HEK293T (cell line): Measurements from ENCODE around the gene FOXA3.
A peak's percentile ranks its signal among the peaks of the same experiment; 100 is the strongest.

Source experiments
- CTCF ChIA-PET: fragments of 350-600 bp; formaldehyde crosslinking; extraction: SDS; loops from one replicate; lab custom pipeline; 2021; ENCODE audit warnings: antibody characterized with exemption, inconsistent platforms; lab: Yijun Ruan, JAX
- POLR2A ChIA-PET: fragments of 350-600 bp; formaldehyde crosslinking; extraction: SDS; loops from one replicate; lab custom pipeline; 2020; ENCODE audit warnings: antibody characterized with exemption, inconsistent platforms; lab: Yijun Ruan, JAX
- DNase-seq: peaks from one replicate; pipeline ENCODE4 v3.0.0; 2012; ENCODE audit warnings: mixed read lengths; ENCODE audit errors: extremely low spot score
- ARNT ChIP-seq: fragments of 450-650 bp; IDR thresholded peaks from 2 replicates; pipeline ENCODE4 v1.6.1; 2017; ENCODE audit warnings: mild to moderate bottlenecking
- BHLHE40 ChIP-seq: fragments of 450-650 bp; IDR thresholded peaks from 2 replicates; pipeline ENCODE4 v1.6.1; 2016; ENCODE audit warnings: mild to moderate bottlenecking, moderate library complexity, borderline replicate concordance
- CTBP1 ChIP-seq: fragments of 450-650 bp; IDR thresholded peaks from 2 replicates; pipeline ENCODE4 v1.6.1; 2016; ENCODE audit warnings: borderline replicate concordance
- ELF4 ChIP-seq: fragments of 450-650 bp; IDR thresholded peaks from 2 replicates; pipeline ENCODE4 v1.6.1; 2017; ENCODE audit warnings: antibody characterized with exemption
- FOXA1 ChIP-seq: fragments of 450-650 bp; IDR thresholded peaks from 2 replicates; pipeline ENCODE4 v1.6.1; 2016; ENCODE audit warnings: mild to moderate bottlenecking
- FOXK2 ChIP-seq: fragments of 450-650 bp; IDR thresholded peaks from 2 replicates; pipeline ENCODE4 v1.6.1; 2016; ENCODE audit warnings: mild to moderate bottlenecking
- FOXM1 ChIP-seq: fragments of 450-650 bp; IDR thresholded peaks from 2 replicates; pipeline ENCODE4 v1.6.1; 2017; ENCODE audit warnings: mild to moderate bottlenecking, borderline replicate concordance
- HDGF ChIP-seq: fragments of 450-650 bp; IDR thresholded peaks from 2 replicates; pipeline ENCODE4 v1.6.1; 2017; ENCODE audit warnings: antibody characterized with exemption, borderline replicate concordance
- L3MBTL2 ChIP-seq: fragments of 450-650 bp; conservative IDR thresholded peaks from 2 replicates; pipeline ENCODE4 v1.6.1; 2016; ENCODE audit warnings: mild to moderate bottlenecking
- LEF1 ChIP-seq: fragments of 450-650 bp; IDR thresholded peaks from 2 replicates; pipeline ENCODE4 v1.6.1; 2017; ENCODE audit warnings: mild to moderate bottlenecking, borderline replicate concordance
- NFRKB ChIP-seq: fragments of 450-650 bp; IDR thresholded peaks from 2 replicates; pipeline ENCODE4 v1.6.1; 2016; ENCODE audit warnings: mild to moderate bottlenecking, moderate library complexity
- SP1 ChIP-seq: fragments of 450-650 bp; IDR thresholded peaks from 2 replicates; pipeline ENCODE4 v1.6.1; 2017
- SUZ12 ChIP-seq: fragments of 450-650 bp; IDR thresholded peaks from 2 replicates; pipeline ENCODE4 v1.6.1; 2016; ENCODE audit warnings: mild to moderate bottlenecking
- TARDBP ChIP-seq: fragments of 450-650 bp; IDR thresholded peaks from 2 replicates; pipeline ENCODE4 v1.6.1; 2016
- ZNF384 ChIP-seq: fragments of 450-650 bp; IDR thresholded peaks from 2 replicates; pipeline ENCODE4 v1.6.1; 2016
- TF ChIP-seq, protein P1 (sequence below): fragments of 450-650 bp; IDR thresholded peaks from 2 replicates; pipeline ENCODE4 v1.6.1; 2016

FOXA3 gene

DNA sequence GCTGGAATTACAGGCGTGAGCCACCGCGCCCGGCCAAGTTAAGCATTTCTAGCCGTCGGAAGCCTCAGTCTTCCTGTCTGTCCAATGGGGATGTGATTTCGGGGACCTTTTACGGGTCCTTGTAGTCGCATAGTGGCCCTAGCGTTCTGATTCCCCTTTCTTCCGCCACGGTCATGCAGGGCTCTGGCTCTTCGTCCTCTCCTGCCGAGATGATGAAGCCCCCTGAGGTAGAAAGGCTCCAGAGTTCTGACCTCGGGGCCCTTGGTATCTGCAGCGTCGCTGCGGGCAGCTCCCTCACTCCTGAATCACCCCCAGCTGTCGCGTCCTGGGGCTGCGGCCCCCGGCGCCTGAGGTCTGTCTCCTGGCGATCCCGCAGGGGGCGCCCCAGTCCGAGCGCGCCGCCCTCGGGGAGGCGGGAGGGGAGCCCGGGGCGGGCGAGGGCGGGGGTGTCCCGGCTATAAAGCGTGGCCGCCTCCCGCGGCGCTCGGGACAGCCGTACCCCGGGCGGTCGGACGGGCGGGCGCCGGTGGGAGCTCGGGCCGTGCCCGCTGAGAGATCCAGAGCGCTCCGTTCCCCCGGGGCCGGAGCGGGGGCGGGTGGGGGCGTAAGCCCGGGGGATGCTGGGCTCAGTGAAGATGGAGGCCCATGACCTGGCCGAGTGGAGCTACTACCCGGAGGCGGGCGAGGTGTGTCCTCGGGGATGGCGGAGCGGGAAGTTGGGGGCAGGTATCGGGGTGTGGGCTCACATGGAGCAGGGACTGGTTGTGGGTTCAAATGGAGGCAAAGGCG is at the start of gene FOXA3:
Gene FOXA3 (plus strand): TSS at position 487 of the 789 bp plus-strand sequence. CDS start 131 bp downstream, at position 618.
- peak; percentile 71 for DNase-seq
- TF ChIP-seq ELF4 = no peak
- no peak for TF ChIP-seq HDGF
- TF ChIP-seq SUZ12 = no peak
- TF ChIP-seq FOXM1 = 0 out of 2 replicates have a peak, but pooled peaks have one; percentile 30
- ChIA-PET CTCF (interaction anchor here (0.5 to 1.8 kb wide), 6 partner anchors 19 to 227 kb away, joined by 3 to 7 read pairs (median 3); no protein-coding TSS in a partner anchor), POLR2A (interaction anchor here (0.6 to 2.9 kb wide), 23 partner anchors 9 to 171 kb away, joined by 3 to 30 read pairs (median 6); partner anchors contain the start of genes CCDC61, IRF2BP1, MYPOP and QPCTL)

DNA sequence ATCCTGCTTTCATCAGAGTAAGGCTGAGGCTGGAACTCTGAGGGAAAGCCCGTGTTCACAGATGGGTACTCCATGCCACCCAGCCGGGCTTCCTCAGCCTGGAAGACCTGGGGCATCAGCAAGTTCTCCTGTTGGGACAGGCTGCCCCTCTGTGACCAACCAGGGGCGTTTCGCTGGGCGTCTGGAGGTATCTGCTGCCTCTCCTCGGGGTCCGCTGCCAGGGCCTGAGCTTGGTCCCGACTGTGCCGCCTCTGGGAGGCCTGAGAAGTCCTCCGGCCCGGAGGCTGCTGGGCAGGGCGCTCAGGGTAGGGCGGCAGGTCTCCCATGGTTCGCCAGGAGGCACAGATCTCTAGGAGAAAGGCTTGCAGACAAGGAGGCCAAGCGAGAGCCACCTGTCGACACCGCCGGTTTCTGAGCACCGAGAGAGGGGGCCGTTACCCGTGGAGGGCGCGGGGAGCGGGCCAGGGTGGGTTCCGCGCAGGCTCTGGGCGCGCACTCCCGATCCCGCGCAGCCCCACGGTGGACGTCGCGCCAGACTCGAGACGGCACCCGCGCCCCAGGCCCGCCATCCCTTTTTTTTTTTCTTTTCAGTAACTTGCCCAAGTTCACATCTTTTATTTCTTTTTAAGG is 49.2 kb upstream of the FOXA3 start, which contains the start of gene RSPH6A:
Gene RSPH6A (minus strand): TSS at position 458 of the 630 bp plus-strand sequence. CDS start 132 bp downstream, at position 326.
- DNase-seq = no peak
- ChIA-PET POLR2A (no interaction called here), CTCF (no interaction called here)
- TF ChIP-seq FOXM1 (no peak), ARNT (no peak), ZNF384 (no peak), SP1 (no peak), SUZ12 (no peak), LEF1 (no peak), NFRKB (no peak), ELF4 (no peak), FOXA1 (no peak), L3MBTL2 (no peak), TARDBP (no peak)
- TF ChIP-seq, protein P1, sequence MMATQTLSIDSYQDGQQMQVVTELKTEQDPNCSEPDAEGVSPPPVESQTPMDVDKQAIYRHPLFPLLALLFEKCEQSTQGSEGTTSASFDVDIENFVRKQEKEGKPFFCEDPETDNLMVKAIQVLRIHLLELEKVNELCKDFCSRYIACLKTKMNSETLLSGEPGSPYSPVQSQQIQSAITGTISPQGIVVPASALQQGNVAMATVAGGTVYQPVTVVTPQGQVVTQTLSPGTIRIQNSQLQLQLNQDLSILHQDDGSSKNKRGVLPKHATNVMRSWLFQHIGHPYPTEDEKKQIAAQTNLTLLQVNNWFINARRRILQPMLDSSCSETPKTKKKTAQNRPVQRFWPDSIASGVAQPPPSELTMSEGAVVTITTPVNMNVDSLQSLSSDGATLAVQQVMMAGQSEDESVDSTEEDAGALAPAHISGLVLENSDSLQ = no peak

GRCh38 chr19:45815481-45816216 is 48.5 kb upstream of the FOXA3 start:
- no peak for TF ChIP-seq CTBP1
- TF ChIP-seq ELF4 = no peak
- no peak for TF ChIP-seq FOXK2
- TF ChIP-seq BHLHE40 = no peak
- TF ChIP-seq NFRKB = no peak
- TF ChIP-seq TARDBP = no peak
- no peak for TF ChIP-seq SP1
- TF ChIP-seq ARNT = no peak
- no peak for TF ChIP-seq L3MBTL2
- ChIA-PET CTCF (interaction anchor here (1.5 kb wide), 1 partner anchor 46 kb away, joined by 5 read pairs; the partner anchor contains the start of gene SIX5), POLR2A (no interaction called here)
- no peak for DNase-seq

DNA sequence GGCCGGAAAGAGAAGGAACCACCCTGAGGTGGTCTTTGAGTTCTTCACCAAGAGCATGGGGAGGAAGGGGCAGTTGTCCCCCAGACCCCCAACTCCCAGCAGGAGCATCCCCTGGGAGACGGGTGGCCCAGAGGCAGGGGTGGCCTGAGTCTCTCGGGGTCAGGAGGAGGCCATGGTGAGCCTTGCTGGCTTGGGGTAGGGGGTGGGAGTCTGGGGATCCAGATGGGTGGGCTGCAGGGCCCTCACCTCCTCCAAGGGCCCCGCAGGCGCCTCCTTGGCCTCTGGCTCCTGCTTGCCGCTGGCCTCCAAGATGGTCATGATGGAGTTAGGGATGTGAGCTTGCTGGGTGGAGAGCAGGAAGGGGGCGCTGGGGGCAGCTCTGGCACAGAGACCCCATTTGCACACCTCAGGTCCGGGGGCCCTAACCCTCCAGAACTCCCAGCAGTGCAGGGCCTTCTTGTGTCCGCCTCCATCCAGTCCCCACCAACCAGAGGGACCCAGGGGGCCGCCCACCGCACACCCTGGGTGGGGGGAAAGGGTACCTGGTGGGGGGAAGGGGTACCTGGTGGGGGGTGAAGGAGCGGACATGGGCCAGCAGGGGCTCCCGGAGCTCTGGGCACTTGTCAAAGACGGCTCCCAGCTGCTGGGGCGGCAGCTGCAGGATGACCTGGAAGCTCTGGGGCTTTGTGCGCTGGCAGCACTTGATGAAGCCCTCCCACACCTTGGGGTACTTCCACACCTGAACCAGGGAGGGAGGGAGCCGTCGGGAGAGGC is 47.7 kb upstream of the FOXA3 start:
- ChIA-PET CTCF (interaction anchor here (0.5 to 1.8 kb wide), 20 partner anchors 8 to 273 kb away, joined by 3 to 7 read pairs (median 4); partner anchors contain the start of gene SIX5), POLR2A (interaction anchor here (0.9 to 1.0 kb wide), 2 partner anchors 47 kb away, joined by 4 to 5 read pairs; partner anchors contain the start of genes SIX5 and SYMPK)
- TF ChIP-seq FOXK2 = no peak
- TF ChIP-seq BHLHE40 = no peak
- no peak for TF ChIP-seq FOXA1
- TF ChIP-seq, protein P1 = no peak
- no peak for TF ChIP-seq LEF1
- TF ChIP-seq ARNT = no peak
- no peak for TF ChIP-seq HDGF
- no peak for TF ChIP-seq SP1
- no peak for TF ChIP-seq SUZ12
- TF ChIP-seq ELF4 = no peak
- TF ChIP-seq TARDBP = no peak
- no peak for TF ChIP-seq NFRKB
- TF ChIP-seq ZNF384 = no peak
- TF ChIP-seq CTBP1 = no peak
- no peak for TF ChIP-seq FOXM1
- TF ChIP-seq L3MBTL2 = no peak
- no peak for DNase-seq

GRCh38 chr19:45817010-45817724 is 47.0 kb upstream of the FOXA3 start:
- POLR2A ChIA-PET = interaction anchor here (0.9 to 1.0 kb wide), 2 partner anchors 46 to 48 kb away, joined by 4 to 5 read pairs; partner anchors contain the start of genes SIX5 and SYMPK
- TF ChIP-seq ZNF384 (peak; percentile 99), FOXM1 (no peak)
- peak; percentile 98 for DNase-seq
- CTCF ChIA-PET = interaction anchor here (0.5 to 1.8 kb wide), 20 partner anchors 8 to 272 kb away, joined by 3 to 7 read pairs (median 4); partner anchors contain the start of gene SIX5
